Sigmoid colon (tissue), 3 donors: ENCODE measurements around the gene TUNAR.

Experiments used
- CTCF ChIP-seq, 4 experiments: fragments of 450-650 bp in 3 of 4; fragments of 200-600 bp in 1 of 4; IDR thresholded peaks; one replicate each; pipeline ENCODE4 v1.5.1; 2016 to 2019; ENCODE audit warnings: antibody characterized with exemption in 4 of 4, mild to moderate bottlenecking in 3 of 4, moderate library complexity in 2 of 4
- POLR2A ChIP-seq, 2 donors: fragments of 450-650 bp; IDR thresholded peaks; one replicate each; pipeline ENCODE4 v1.6.1; 2016; ENCODE audit warnings: antibody characterized with exemption in 2 of 2, mild to moderate bottlenecking in 2 of 2, moderate library complexity in 2 of 2

GRCh38 chr14:95835121-95835730, 41.4 kb upstream of the TUNAR start:
- no peak for TF ChIP-seq POLR2A (IDR thresholded peaks at IDR 0.05)
- no peak for TF ChIP-seq CTCF (IDR thresholded peaks at IDR 0.05)
